HCT116 (cell line): ENCODE data around the gene CYSLTR1.

ENCODE experiments used
- ATF3 ChIP-seq: IDR thresholded peaks from 2 replicates; pipeline ENCODE4 v1.6.1; 2012
- CTCF ChIP-seq, 3 experiments: fragments of 200-600 bp in 1 of 3; sonication (generic) in 1 of 3; IDR thresholded peaks in 2 of 3; conservative IDR thresholded peaks in 1 of 3; 2 replicates each; pipeline ENCODE4 v1.5.1; 2012 to 2017; ENCODE audit warnings: low read depth in 2 of 3, low read length in 2 of 3, antibody characterized with exemption in 1 of 3, borderline replicate concordance in 1 of 3, control low read depth in 1 of 3, mild to moderate bottlenecking in 1 of 3, mixed read lengths in 1 of 3, mixed run types in 1 of 3, moderate library complexity in 1 of 3; ENCODE audit not compliant: insufficient read depth in 1 of 3
- RAD21 ChIP-seq: IDR thresholded peaks from 2 replicates; pipeline ENCODE4 v1.6.1; 2012; ENCODE audit warnings: low read depth, mild to moderate bottlenecking
- ZNF274 ChIP-seq: fragments of 200-500 bp; sonication (Bioruptor generic); IDR thresholded peaks from 2 replicates; pipeline ENCODE4 v1.6.1; 2014; ENCODE audit warnings: mild to moderate bottlenecking, low read depth, low read length, inconsistent platforms

GRCh38 chrX:78313526-78313925 is 13.9 kb downstream of the CYSLTR1 start:
- TF ChIP-seq CTCF (IDR thresholded peaks at IDR 0.05 in 2 of 3, conservative IDR thresholded peaks at IDR 0.05 in 1 of 3; ENCODE audit: borderline replicate concordance in 1 of 3, insufficient read depth in 1 of 3, low read depth in 2 of 3, low read length in 2 of 3) (no peak), RAD21 (no peak), ZNF274 (no peak), ATF3 (no peak)
